GM06990 (cell line): ENCODE results near the gene LHFPL5.

Source experiments
- DNase-seq: peaks from one replicate; pipeline ENCODE4 v3.0.0-alpha.2; 2011; ENCODE audit not compliant: insufficient read length; ENCODE audit errors: extremely low read depth
- H3K27me3 ChIP-seq: replicated peaks from 2 replicates; pipeline ENCODE4 v1.6.0; 2011; ENCODE audit warnings: low read length; ENCODE audit not compliant: control insufficient read depth, insufficient read depth
- H3K36me3 ChIP-seq: 2 replicates; pipeline ENCODE4 v1.5.1; 2011; ENCODE audit warnings: low read length; ENCODE audit not compliant: control insufficient read depth, insufficient read depth
- H3K4me3 ChIP-seq: replicated peaks from 2 replicates; pipeline ENCODE4 v1.5.1; 2011; ENCODE audit warnings: low read depth, mild to moderate bottlenecking, control low read depth, low read length
- CTCF ChIP-seq: IDR thresholded peaks from 2 replicates; pipeline ENCODE4 v1.5.1; 2011; ENCODE audit warnings: low read length, control low read depth, mild to moderate bottlenecking, inconsistent platforms; ENCODE audit not compliant: insufficient read depth, poor library complexity, severe bottlenecking

The LHFPL5 gene

GRCh38 chr6:35786810-35787209, 18.3 kb upstream of the LHFPL5 start:
- Histone ChIP-seq H3K27me3 (no peaks in the 10 kb centered on the region), H3K36me3 (no peaks in the 10 kb centered on the region), H3K4me3 (no peak overlapping the region)
- DNase-seq, result no peak
- no peak for TF ChIP-seq CTCF

GRCh38 chr6:35787266-35788218, 17.6 kb upstream of the LHFPL5 start:
- TF ChIP-seq CTCF, result no peak
- Histone ChIP-seq H3K27me3 (no peaks in the 10 kb centered on the region), H3K36me3 (no peaks in the 10 kb centered on the region), H3K4me3 (no peak overlapping the region)
- no peak for DNase-seq

GRCh38 chr6:35788423-35788982, 16.6 kb upstream of the LHFPL5 start:
- DNase-seq, result no peak
- no peaks in the 10 kb centered on the region for H3K36me3 ChIP-seq
- no peaks in the 10 kb centered on the region; the same call in 1 of the 2 replicates for H3K27me3 ChIP-seq
- H3K4me3 ChIP-seq, result no peak overlapping the region
- TF ChIP-seq CTCF, result no peak

- DNase-seq, result no peak
- no peak overlapping the region for H3K4me3 ChIP-seq
- no peaks in the 10 kb centered on the region for H3K36me3 ChIP-seq
- H3K27me3 ChIP-seq, result no peaks in the 10 kb centered on the region; the same call in 1 of the 2 replicates
- no peak for TF ChIP-seq CTCF
These were observed 14.5 kb upstream of the LHFPL5 start for GRCh38 chr6:35790683-35791082.

GRCh38 chr6:35794536-35795452, 10.4 kb upstream of the LHFPL5 start:
- no peak for TF ChIP-seq CTCF
- no peak for DNase-seq
- H3K27me3 ChIP-seq, result no peaks in the 10 kb centered on the region; the same call in 1 of the 2 replicates
- no peaks in the 10 kb centered on the region for H3K36me3 ChIP-seq
- no peak overlapping the region for H3K4me3 ChIP-seq
